GM21526 (cell line): ENCODE results near the gene INF2.

Experiments used
- ATAC-seq: cut with Tn5 transposase; IDR thresholded peaks from one replicate; pipeline ENCODE4 v1.9.1; 2021; ENCODE audit warnings: moderate library complexity; ENCODE audit not compliant: unreplicated experiment, low FRiP score

INF2 gene

GRCh38 chr14:104766863-104767633, 77.6 kb downstream of the INF2 start:
- no peak for ATAC-seq

DNA sequence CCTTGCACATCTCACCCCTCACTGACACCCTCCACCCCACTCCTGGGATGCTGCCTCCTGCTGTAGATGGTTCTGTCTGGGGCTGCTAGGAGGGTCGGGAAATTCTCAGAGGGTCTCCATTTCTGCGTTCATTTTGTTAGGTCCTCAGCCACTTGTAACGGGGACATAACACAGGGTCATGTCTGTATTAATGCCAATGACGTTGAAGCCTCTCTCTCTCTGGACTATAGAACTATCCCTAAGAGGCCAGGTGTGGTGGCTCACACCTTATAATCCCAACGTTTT, 78.2 kb downstream of the INF2 start:
- ATAC-seq: no peak

DNA sequence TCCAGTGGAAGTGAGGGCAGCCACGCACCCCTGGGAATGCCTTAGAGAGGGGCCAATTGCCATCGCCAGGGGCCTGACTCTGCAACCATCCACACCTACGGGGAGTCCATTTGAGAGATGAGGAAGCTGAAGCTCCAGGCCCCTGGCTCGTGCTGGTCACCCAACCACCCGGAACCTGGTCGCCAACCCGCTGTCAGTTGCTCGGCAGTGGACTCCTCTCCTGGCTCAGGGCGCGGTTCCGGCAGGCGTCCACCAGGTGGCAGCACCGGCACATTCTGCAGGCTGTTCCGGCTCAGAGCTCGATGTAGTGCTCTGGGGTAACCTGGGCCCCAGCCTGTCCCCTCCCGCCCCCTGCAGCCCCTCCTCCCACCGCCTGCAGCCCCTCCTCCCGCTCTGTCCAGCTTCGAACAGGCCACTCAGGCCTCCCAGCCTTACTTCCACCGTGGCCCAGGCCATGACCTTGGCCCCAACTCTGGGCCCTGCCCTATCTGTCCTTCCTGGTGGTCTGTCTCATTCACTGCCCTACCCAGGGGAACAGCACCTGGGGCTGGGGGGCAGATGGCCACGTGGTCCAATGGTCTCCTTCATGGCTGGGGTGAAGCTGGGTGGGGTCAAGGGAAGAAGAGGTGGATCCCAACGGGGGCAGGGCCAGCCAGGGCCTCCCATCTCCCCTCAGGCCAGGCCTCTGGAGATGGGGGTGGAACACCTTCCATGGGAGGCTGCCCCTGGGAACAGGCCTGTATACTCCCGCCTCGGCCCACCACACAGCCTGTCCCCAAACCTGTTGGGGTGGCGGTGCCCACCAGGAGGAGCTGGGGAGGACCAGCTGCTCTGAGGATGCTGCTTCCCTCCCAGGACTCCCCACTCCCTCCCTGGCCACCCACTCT, 79.3 kb downstream of the INF2 start:
- ATAC-seq: peak; percentile 71

DNA sequence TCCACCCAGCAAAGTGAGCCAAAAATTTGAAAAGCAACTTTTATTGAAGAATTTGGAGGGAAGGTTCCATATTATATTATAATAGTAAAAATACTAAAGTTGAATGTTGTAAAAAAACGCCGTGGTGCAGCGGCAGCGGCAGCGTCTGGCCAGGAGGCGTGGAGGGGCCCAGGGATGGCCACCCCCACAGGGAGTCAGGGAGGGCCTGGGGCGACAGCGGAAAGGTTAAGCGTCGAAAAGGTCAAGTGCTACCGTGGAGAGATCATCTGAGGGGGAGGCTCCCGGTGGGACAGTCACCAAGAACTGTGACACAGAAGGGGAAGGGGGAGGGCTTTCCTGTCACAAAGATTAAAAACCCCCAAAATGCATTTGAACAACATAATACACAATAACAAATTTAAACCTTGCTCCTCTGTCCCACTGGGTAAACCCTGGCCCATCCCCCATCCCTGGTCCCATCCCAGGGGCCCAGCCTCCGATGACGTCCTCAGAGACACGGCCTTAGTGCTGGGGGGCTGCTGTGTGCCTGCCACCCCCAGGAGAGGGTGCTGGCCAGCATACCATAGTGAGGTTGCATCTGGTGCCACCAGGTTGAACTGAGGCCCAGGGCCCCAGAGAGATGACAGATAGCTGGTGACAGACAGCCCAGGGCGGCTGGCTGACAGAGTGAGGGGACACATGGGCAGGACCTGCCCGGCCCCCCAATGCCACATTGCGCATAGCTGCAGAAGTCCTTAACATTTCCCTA, 80.1 kb downstream of the INF2 start:
- ATAC-seq: no peak

GRCh38 chr14:104770072-104770579, 80.7 kb downstream of the INF2 start:
- ATAC-seq: no peak

GRCh38 chr14:104770851-104771272, 81.4 kb downstream of the INF2 start:
- no peak for ATAC-seq

GRCh38 chr14:104771374-104771773, 82.0 kb downstream of the INF2 start:
- ATAC-seq: no peak
